ENCODE data around the gene RPTOR. TPM values are rescaled to one million over a fixed set of nuclear protein-coding genes. Genes with fewer than 3 reads are reported as not detected.
"Not testable (repeated sequence)": the region's sequence is repeated elsewhere in the genome, so short reads cannot be mapped to it uniquely, and the experiment has no call there.

RPTOR gene
- total and polyA plus RNA-seq, 4 donors: 12.4 to 46.1 (median 29.7) TPM

DNA sequence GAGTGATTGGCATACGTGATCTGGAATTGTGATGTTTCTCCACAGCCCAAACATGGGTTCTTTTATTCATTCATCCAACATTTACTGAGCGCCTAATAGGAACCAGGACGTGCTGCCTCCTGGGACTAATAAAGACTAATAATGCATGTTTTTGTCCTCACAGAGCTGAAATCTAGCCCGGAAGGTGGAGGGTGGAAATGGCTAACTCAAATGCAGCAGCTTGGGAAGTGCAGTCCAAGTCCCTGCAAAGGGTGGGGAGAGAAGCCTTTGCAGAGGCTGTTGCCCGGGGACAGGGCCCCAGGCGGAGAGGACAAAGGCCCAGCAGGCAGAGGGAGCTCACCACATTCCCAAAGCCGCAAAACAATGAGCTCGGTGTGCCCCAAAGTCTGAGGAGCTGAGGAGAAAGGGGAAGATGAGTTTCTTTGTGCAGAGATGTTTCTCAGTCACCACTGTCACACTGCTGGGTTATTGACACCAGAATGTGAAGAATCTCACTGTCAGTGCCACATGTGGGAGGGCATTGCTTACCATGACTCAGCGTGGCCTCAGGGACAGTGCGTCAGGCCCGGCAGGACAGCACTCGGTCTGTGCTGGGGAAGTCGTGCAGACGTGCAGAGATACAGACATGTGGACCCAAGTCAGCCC lies 328.8 kb downstream of the RPTOR start:
- peaks cover 3 to 35% (median 10%) of the 10 kb centered on the region in 5 donors for H3K4me1 ChIP-seq (ENCODE audit: control insufficient read depth in 5 of 5, insufficient read depth in 5 of 5, low read length in 5 of 5)
- no peak overlapping the region for H3K4me3 ChIP-seq
- no peak overlapping the region for H3K9ac ChIP-seq (ENCODE audit: insufficient read depth in 1 of 2, low read length in 2 of 2)
- ATAC-seq (ENCODE audit: insufficient read depth, low FRiP score): no peak
- H3K36me3 ChIP-seq (ENCODE audit: control insufficient read depth in 4 of 4, insufficient read depth in 4 of 4, low read length in 4 of 4): peaks cover 0 to 7% (median 3%) of the 10 kb centered on the region in 4 donors
- no peaks in the 10 kb centered on the region for H3K9me3 ChIP-seq (ENCODE audit: control insufficient read depth in 4 of 4, insufficient read depth in 3 of 4, low read length in 3 of 4)
- TF ChIP-seq, protein P1, sequence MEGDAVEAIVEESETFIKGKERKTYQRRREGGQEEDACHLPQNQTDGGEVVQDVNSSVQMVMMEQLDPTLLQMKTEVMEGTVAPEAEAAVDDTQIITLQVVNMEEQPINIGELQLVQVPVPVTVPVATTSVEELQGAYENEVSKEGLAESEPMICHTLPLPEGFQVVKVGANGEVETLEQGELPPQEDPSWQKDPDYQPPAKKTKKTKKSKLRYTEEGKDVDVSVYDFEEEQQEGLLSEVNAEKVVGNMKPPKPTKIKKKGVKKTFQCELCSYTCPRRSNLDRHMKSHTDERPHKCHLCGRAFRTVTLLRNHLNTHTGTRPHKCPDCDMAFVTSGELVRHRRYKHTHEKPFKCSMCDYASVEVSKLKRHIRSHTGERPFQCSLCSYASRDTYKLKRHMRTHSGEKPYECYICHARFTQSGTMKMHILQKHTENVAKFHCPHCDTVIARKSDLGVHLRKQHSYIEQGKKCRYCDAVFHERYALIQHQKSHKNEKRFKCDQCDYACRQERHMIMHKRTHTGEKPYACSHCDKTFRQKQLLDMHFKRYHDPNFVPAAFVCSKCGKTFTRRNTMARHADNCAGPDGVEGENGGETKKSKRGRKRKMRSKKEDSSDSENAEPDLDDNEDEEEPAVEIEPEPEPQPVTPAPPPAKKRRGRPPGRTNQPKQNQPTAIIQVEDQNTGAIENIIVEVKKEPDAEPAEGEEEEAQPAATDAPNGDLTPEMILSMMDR (IDR thresholded peaks at IDR 0.05; ENCODE audit: control extremely low read depth, extremely low read depth): no peak
- no peaks in the 10 kb centered on the region for H3K27me3 ChIP-seq (ENCODE audit: control insufficient read depth in 3 of 3, insufficient read depth in 3 of 3, low read length in 2 of 3)
- WGBS, 2 donors: 71 to 80% methylated on average over 14 of the region's 14 CpGs
- H3K27ac ChIP-seq (ENCODE audit: low read depth in 1 of 2, low read length in 1 of 2): no peak overlapping the region
- DNase-seq: no peak

DNA sequence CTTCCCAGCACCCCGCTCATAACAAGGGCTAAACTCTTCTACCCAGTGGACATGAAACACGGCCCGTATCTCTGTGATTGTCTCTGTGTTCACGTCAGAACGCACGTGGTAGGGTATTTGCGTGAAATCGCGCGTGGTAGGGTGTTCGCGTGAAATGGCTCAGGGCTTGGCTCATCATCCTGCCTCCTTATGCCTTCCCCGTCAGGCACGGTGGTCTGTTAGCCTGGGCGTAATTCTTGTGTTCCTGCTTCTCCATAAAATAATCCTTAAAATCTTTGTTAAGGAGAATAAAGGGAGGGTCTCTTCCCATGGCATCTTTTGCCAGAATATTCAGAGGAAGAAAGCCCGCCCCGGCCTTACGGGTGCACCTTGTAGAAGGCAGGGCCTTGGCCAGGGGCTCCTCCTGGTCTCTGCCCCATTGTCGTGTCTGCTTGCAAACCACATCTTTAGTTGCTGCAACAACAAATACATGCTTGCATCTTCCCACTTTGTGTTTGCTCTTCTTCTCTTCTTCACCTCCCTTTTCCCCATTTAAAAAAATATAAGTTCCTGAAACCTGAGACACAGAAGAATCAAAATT lies 330.3 kb downstream of the RPTOR start:
- peaks cover 3 to 35% (median 10%) of the 10 kb centered on the region in 5 donors for H3K4me1 ChIP-seq (ENCODE audit: control insufficient read depth in 5 of 5, insufficient read depth in 5 of 5, low read length in 5 of 5)
- TF ChIP-seq, protein P1 (IDR thresholded peaks at IDR 0.05; ENCODE audit: control extremely low read depth, extremely low read depth): no peak
- H3K9me3 ChIP-seq (ENCODE audit: control insufficient read depth in 4 of 4, insufficient read depth in 3 of 4, low read length in 3 of 4): no peaks in the 10 kb centered on the region
- no peaks in the 10 kb centered on the region for H3K27me3 ChIP-seq (ENCODE audit: control insufficient read depth in 3 of 3, insufficient read depth in 3 of 3, low read length in 2 of 3)
- H3K36me3 ChIP-seq (ENCODE audit: control insufficient read depth in 4 of 4, insufficient read depth in 4 of 4, low read length in 4 of 4): peaks cover 0 to 7% (median 5%) of the 10 kb centered on the region in 4 donors
- no peak overlapping the region for H3K4me3 ChIP-seq
- DNase-seq (no peak), ATAC-seq (ENCODE audit: insufficient read depth, low FRiP score) (no peak)
- H3K27ac ChIP-seq (ENCODE audit: low read depth in 1 of 2, low read length in 1 of 2): no peak overlapping the region
- WGBS, 2 donors: 92 to 96% methylated on average over 19 of the region's 19 CpGs
- no peak overlapping the region for H3K9ac ChIP-seq (ENCODE audit: insufficient read depth in 1 of 2, low read length in 2 of 2)

DNA sequence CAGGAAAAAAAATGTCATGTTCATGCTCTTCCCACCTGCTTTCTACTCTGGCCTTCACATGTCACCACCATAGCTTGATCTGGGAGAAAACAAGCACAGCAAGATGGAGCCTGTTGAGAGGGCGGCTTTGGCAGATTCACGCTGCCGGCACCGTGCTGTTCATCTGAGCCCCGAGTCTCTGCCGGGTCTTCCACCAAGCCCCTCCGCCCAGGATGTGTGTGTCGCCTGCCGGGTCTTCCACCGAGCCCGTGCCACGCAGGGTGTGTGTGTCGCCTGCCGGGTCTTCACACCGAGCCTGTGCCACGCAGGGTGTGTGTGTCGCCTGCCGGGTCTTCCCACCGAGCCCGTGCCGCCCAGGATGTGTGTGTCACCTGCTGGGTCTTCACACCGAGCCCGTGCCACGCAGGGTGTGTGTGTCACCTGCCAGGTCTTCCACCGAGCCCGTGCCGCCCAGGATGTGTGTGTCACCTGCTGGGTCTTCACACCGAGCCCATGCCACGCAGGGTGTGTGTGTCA lies 330.9 kb downstream of the RPTOR start:
- H3K9me3 ChIP-seq (ENCODE audit: control insufficient read depth in 4 of 4, insufficient read depth in 3 of 4, low read length in 3 of 4); H3K9ac ChIP-seq (ENCODE audit: insufficient read depth in 1 of 2, low read length in 2 of 2); H3K4me3 ChIP-seq; ATAC-seq (ENCODE audit: insufficient read depth, low FRiP score); H3K27me3 ChIP-seq (ENCODE audit: control insufficient read depth in 3 of 3, insufficient read depth in 3 of 3, low read length in 2 of 3); DNase-seq; H3K27ac ChIP-seq (ENCODE audit: low read depth in 1 of 2, low read length in 1 of 2): not testable (repeated sequence)
- 97% methylated on average over 26 to 27 of the region's 29 CpGs for WGBS, 2 donors
- Histone ChIP-seq H3K4me1 (ENCODE audit: control insufficient read depth in 5 of 5, insufficient read depth in 5 of 5, low read length in 5 of 5) (peaks cover 3 to 35% (median 10%) of the 10 kb centered on the region in 5 donors), H3K36me3 (ENCODE audit: control insufficient read depth in 4 of 4, insufficient read depth in 4 of 4, low read length in 4 of 4) (peaks cover 0 to 11% (median 6%) of the 10 kb centered on the region in 4 donors)

DNA sequence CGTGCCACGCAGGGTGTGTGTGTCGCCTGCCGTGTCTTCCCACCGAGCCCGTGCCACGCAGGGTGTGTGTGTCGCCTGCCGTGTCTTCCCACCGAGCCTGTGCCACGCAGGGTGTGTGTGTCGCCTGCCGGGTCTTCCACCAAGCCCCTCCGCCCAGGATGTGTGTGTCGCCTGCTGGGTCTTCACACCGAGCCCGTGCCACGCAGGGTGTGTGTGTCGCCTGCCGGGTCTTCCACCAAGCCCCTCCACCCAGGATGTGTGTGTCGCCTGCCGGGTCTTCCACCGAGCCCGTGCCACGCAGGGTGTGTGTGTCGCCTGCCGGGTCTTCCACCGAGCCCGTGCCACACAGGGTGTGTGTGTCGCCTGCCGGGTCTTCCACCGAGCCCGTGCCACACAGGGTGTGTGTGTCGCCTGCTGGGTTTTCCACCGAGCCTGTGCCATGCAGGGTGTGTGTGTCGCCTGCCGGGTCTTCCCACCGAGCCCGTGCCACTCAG lies 331.9 kb downstream of the RPTOR start:
- H3K27ac ChIP-seq (ENCODE audit: low read depth in 1 of 2, low read length in 1 of 2); H3K27me3 ChIP-seq (ENCODE audit: control insufficient read depth in 3 of 3, insufficient read depth in 3 of 3, low read length in 2 of 3); H3K9ac ChIP-seq (ENCODE audit: insufficient read depth in 1 of 2, low read length in 2 of 2); H3K9me3 ChIP-seq (ENCODE audit: control insufficient read depth in 4 of 4, insufficient read depth in 3 of 4, low read length in 3 of 4); DNase-seq; H3K4me3 ChIP-seq; ATAC-seq (ENCODE audit: insufficient read depth, low FRiP score): not testable (repeated sequence)
- Histone ChIP-seq H3K36me3 (ENCODE audit: control insufficient read depth in 4 of 4, insufficient read depth in 4 of 4, low read length in 4 of 4) (peaks cover 0 to 15% (median 8%) of the 10 kb centered on the region in 4 donors), H3K4me1 (ENCODE audit: control insufficient read depth in 5 of 5, insufficient read depth in 5 of 5, low read length in 5 of 5) (peaks cover 3 to 33% (median 10%) of the 10 kb centered on the region in 5 donors)
- WGBS, 2 donors: 94 to 97% methylated on average over 32 to 35 of the region's 39 CpGs

Data from lung (tissue), 12 donors.